ENCODE results near the gene CLTCL1.

The CLTCL1 gene

DNA sequence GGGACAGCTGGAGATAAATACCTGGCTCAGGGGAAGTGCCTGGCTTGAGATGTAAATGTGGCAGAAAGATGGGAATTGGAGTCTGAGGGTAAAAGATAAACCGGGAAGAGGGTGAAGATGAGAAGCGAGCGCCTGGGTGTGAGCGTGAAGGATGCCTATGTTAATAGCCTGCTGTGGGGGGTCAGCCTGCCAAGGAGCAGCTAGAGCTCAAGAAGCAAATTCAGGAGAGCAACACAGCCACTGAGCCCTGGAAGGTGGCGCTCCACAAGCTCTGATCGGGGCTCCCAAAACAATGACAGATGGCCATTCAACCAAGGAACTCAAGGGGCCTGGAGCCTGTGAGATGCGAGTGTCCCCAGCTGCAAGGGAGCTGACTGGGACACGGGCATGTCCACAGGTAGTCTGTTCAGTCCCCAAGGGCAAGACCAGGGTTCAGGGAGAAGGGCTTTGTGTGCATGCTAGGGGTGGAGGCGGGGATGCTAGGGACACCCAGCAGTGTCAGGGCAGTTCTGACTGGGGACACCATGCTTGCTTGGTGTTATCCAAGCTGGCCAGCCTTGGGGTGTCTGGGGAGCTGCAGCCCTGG, 144.2 kb downstream of the CLTCL1 start:
- no peak for DNase-seq

DNA sequence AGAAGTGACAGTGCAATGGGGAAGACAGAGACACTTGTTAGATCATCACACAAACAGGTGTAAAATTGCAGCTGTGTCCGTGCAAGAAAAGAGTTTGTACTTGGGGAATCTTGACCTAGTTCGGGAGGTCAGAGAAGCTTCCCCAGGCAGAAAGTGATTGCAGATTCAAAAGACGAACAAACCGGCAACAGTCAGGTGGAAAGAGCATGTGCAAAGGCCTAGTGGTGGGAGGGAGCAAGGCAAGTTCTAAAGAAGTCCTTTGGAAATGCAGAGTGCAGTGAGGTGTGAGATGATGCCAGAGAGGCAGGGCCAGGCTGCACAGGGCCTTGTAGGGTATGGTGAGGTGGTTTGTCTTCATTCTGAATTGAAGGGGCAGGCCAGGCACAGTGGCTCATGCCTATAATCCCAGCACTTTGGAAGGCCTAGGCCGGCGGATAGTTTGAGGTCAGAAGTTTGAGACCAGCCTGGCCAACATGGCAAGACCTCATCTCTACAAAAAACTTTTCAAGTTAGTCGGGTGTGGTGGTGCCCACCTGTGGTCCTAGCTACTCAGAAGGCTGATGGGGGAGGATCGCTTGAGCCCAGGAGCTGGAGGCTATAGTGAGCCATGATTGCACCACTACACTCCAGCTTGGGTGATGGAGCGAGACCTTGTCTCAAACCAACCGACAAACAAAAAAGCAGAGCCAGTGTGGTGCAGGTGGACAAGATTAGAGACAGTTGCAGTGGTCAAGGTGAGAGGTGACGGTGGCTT, 145.1 kb downstream of the CLTCL1 start:
- DNase-seq = peak; percentile 5

DNA sequence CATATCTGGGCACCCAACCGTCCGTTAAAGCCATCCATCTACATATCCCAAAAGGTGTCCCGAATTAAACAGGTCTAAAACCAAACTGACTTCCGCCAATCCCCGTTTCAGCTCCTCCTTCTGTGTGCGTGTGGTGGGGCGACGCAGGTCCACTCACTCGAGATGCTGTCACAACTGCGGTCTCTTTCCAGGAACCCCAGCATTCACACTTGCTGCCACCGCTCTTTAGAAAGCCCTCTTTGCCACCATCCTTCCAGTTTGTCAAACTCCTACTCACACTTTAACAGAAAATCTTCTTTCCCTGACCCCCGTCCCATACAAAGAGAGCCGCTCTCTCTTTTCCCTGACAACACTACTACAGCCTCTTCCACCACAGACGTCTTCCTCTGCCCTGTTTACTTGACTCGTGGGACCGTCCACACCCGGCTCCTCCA, 147.5 kb downstream of the CLTCL1 start:
- DNase-seq = no peak

- no peak for DNase-seq
These were observed 148.3 kb downstream of the CLTCL1 start for GRCh38 chr22:19143212-19143611.

GRCh38 chr22:19142394-19142793, 149.1 kb downstream of the CLTCL1 start:
- DNase-seq = no peak

GRCh38 chr22:19139974-19140373, 151.5 kb downstream of the CLTCL1 start:
- no peak for DNase-seq

- DNase-seq = no peak
These were observed 152.5 kb downstream of the CLTCL1 start for GRCh38 chr22:19139001-19139356.

DNA sequence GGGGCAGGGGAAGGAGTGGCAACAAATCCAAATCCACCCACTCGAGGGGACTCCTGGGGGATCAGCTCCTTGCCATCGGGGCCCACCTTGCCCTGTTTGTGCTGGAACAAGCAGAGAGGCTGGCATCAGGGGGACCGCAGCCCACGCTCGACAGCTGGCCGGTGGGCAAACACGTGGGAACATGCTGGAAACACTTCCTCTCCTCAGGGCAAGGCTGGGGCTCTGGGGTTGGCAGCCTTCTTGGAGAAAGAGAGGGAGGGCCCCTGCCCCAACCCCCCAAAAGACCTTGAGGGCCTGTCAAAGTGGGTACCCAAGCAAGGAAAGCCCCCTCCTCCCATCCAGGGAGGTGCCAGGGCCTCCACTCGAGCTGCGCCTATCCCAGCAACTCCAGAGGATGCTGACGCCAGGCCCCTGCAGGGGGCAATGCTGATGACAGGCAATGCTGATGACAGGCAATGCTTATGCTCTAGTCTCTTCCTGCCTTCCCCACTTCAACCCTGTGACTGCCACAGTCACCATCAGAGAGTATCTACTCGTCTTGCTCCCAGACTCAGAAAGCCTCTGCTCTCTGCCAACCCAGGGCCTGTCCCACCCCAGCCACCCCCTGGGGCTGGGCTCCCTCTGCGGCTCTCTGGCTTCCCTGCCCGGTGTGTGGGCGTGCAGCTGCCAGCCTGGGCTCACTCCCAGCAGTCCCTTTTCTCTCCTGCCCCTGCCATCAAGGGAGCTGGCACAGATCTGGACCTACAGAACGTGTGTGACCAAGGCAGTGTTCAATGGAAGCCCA, 153.1 kb downstream of the CLTCL1 start:
- no peak for DNase-seq

- no peak for DNase-seq
These were observed 153.9 kb downstream of the CLTCL1 start for GRCh38 chr22:19137384-19138216.

GRCh38 chr22:19136915-19137314, 154.6 kb downstream of the CLTCL1 start:
- DNase-seq = no peak

DNA sequence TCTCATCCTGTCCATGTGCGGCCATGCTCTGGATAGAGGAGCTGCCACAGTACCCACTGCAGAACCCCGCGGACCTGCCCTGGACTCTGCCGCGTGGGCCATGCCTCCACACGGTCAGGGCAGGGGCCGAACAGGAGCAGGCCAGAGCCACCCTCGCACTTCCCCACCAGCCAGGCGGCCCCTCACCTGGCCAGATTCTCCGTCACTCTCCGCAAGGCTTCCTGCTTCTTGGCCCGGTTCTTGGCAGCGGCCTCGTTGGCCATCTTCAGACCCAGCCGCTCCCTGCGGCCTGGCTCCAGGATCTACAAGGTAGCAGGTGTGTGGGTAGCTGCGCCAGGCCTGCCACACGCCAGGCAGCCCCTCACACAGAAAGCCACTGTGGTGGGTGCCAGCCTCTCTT, 156.6 kb downstream of the CLTCL1 start:
- no peak for DNase-seq

DNA sequence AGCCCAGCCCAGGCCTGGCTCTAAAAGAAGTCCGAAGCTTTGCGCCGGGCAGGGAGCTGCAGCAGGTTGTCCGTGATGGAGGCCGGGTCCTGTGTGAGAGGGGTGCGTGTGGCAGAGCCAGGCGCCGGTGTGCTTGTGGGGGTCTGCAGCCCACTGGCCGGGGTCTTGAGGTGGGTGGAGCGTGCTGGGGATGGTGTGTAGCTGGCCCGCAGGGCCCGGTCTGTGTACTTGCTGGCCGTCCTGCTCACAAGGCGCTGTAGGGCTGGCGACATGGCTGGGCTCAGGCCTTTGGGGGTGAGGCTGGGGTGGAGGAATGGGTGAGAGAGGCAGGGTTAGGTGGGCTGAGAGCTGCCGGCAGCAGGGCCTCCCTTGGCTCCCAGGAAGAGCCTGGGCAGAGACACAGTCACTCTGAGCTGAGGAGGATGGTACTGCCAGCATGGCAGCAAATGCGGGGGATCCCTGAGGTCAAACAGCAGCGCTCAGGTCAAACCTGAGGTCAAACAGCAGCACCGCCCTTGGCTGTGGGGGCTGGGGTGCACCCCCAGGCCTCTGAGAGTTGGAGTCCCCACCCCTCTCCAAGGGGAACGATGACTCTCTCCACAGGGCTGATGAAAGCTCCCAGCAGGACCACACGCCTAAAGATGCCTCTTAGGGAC, 157.2 kb downstream of the CLTCL1 start:
- DNase-seq = no peak

DNA sequence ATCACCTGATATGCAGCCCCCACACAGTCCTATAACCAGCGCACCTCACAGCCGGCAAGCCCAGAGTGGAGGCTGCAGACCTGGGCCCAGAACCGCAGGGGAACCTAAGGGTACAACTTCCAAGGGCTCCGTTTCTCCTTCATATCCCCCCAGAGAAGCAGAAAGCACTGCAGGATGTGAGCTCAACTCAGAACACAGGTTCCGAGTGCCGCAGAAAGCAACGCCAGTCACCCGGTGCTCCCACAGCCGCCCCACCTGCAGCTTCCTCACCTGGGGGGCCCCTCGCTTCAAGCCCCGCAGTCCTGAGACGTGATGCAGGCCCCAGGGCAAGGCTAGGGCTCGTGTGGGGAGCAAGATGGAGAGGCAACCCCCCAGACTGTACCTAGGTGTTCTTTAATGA, 158.0 kb downstream of the CLTCL1 start:
- no peak for DNase-seq

DNA sequence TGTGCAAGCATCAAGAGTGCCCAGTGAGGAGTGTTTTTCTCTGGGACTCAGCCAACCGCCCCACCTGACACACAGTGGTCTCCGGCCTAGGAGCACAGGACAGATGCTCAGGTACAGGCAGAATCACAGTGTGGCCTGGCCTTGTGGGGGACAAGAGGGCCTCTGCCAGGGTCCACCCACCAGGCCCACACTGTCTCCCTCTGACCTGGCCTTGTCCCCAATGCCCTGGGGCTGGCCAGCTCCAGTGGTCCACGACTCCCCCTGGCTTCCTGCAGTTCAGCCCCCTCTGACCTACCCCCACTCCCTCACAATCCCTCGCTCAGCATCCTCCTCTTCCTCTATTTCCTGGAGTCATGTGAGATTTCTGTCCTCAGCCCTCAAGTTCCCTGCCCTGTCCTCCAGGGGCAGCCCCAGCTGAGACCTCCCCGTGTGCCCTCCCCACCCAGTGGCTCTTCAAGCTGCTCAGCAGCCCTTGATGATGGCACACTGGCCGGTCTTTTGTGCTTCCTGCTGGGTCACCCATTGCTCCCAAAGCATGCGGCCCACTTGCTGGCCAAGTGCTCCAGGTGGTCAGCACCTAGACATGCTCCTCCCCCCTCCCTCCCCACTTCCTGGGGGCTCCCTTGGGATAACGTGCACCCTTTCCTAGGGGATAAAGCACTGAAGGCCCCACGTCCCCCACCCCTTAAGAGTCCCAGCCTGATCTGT, 158.7 kb downstream of the CLTCL1 start:
- no peak for DNase-seq

GRCh38 chr22:19132153-19132552, 159.4 kb downstream of the CLTCL1 start:
- no peak for DNase-seq

DNA sequence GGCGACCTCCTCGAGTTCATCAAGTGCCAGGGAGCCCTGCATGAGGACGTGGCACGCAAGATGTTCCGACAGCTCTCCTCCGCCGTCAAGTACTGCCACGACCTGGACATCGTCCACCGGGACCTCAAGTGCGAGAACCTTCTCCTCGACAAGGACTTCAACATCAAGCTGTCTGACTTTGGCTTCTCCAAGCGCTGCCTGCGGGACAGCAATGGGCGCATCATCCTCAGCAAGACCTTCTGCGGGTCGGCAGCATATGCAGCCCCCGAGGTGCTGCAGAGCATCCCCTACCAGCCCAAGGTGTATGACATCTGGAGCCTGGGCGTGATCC, 159.9 kb downstream of the CLTCL1 start:
- DNase-seq = no peak

DNA sequence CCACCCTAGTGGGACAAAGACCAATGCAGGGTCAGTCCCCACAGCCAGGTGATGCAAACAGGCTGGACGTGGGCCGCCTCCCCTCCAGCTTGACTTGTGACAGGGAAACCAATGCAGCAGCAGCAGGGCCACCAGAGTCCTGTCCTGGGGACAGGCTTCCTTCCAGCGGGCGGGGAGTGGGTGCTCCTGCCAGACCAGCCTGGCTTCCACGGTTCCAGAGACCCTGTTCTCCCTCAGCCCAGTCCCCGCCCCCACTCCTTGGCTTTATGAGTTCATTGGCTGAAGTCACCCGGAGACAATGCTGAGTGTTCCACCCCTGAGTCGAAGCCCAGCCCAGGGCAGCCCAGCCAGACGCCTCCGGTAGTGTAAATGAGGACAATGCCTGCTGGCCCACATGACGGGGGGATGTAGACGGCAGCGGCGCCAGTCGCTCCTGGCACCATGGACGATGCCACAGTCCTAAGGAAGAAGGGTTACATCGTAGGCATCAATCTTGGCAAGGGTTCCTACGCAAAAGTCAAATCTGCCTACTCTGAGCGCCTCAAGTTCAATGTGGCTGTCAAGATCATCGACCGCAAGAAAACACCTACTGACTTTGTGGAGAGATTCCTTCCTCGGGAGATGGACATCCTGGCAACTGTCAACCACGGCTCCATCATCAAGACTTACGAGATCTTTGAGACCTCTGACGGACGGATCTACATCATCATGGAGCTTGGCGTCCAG, 160.4 kb downstream of the CLTCL1 start, which contains the start of gene TSSK2:
TSS of gene TSSK2 (plus strand) at position 350 of the 726 bp plus-strand sequence. CDS start at position 442, 92 bp downstream.
- no peak for DNase-seq

GRCh38 chr22:19129871-19130270, 161.6 kb downstream of the CLTCL1 start:
- DNase-seq = no peak

Data from DMS53 (cell line).